ENCODE results near the gene SFTPA2. TPM values are rescaled to one million over a fixed set of nuclear protein-coding genes. Genes with fewer than 3 reads are reported as not detected.
A peak's percentile ranks its signal among the peaks of the same experiment; 100 is the strongest.
"Not testable (repeated sequence)": the region's sequence is repeated elsewhere in the genome, so short reads cannot be mapped to it uniquely, and the experiment has no call there.

The SFTPA2 gene
- total RNA-seq, 1 donor: not detected

DNA sequence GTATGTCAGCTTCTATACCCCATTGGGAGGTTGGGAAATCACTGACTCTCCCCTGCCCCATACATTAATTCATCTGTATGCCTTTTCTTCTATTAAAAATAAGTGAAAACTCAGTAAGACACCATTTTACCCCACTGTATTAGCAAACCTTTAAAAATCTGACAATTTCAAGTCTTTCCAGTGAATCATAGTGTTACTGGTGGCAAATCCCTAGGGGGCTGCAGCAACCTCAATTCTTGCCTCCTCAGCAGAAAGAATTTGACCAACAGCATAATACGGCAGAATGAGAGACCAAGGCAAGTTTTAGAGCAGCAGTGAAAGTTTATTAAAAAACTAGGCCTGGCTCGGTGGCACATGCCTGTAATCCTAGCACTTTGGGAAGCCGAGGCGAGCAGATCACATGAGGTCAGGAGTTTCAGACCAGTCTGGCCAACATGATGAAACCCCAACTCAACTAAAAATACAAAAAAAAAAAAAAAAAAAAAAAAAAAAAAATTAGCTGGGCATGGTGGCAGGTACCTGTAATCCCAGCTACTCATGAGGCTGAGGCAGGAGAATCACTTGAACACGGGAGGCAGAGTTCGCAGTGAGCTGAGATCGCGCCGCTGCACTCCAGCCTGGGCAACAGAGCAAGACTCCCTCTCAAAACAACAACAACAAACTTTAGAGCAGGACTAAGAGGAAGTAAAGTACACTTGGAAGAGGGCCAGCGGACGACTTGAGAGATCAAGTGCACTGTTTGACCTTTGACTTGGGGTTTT, 26.9 kb downstream of the SFTPA2 start:
- H3K4me3 ChIP-seq (ENCODE audit: low read depth, low read length); DNase-seq (ENCODE audit: low read depth): not testable (repeated sequence)

DNA sequence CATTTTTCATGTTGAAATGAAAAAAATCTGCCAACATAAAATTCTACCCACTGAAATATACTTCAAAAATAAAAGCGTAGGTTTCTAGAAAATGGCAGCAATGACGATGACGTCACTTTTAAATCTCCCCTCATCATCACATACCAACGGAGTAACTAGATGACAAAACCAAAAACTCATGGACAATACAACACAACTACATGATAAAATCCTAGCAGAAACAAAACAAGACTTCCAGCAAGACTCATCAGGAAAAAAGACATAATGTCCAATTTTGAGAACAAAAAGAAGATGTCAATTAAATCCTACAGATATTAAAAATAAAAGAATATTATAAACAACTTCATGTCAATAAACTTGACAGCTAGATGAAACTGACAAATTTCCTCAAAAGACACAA, 31.9 kb downstream of the SFTPA2 start:
- H3K4me3 ChIP-seq (ENCODE audit: low read depth, low read length); DNase-seq (ENCODE audit: low read depth): not testable (repeated sequence)

DNA sequence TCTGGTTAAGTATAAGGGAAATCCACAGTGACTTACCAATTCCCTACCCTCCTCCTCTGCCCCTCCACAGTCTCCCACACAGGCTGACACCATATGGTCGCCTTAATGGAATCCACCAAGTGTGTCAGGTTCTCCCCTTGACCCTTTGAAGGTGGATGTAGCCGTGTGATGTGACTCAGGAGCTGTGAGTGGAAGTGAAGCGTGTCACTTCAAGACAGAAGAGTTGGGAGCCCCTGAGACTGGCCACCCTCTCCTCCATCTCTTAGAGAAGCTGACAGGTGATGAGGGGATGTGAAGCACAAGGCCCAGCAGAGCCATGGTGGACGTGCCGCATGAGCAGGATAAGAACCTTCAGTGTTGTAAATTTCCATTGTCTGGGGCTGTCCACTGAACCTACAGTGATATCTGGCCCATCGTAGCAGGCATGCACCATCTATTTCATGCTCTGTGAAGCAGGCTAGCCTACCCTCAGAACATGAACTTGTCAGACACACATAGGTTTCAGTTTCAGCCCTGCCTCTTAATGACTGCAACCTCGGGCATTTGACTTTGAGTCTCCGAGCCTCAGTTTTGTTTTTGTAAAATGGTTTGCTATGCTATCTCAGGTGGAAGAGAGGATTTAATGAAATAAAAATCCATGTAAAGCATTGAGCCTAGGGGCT, 35.0 kb downstream of the SFTPA2 start:
- DNase-seq (ENCODE audit: low read depth); H3K4me3 ChIP-seq (ENCODE audit: low read depth, low read length): not testable (repeated sequence)

DNA sequence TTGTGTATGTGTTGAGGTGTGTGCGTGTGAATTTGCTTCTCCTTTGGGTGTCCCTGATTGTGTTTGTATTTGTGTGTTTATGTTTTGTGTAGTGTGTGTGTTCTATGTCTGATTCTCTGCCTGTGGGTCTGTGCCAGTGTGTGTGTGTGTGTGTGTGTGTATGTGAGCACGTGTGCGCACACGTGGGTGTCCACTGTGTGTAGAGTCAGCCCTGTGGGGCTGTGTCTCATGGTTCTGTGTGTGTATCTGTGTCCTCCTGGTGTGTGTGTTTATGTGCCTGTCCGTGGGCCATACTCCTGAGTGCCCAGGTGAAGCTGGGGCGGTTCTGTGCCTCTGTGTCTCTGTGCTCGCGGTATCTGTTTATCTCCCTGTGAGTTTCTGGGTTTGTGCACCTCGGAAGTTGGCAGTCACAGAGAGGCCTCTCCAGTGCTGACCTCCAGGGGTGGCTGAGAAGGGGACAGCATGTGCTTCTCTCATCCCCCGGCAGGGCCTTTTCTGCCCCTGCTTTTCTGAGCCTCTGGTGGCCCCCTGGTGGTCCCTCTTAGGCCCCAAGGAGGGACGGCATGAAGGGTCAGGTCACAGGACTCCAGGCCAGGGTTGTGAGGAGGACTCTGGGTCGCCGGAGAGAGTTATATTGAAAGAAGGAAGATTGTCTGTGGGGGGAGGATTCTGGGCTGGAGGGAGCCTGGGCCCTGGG, 36.9 kb downstream of the SFTPA2 start:
- not testable (repeated sequence) for H3K4me3 ChIP-seq (ENCODE audit: low read depth, low read length); DNase-seq (ENCODE audit: low read depth)

DNA sequence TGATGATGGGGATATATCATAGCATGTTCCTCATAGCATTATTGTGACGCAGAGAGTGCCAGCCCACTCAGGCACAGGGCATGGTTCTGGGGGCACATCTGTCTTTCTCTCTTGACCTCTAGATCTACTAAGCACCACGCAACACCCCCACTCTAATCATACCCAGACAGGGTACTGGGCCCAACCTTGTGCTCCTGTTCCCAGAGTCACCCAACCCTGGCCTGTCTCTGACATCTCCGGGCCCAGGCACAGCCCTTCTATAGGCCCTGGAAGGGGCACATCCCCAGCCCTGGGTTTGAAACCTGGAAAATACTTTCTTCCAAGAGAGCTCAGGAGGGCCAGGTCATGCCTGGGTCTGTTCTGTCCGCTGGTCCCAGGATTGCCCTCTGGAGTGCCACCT, 37.7 kb downstream of the SFTPA2 start:
- not testable (repeated sequence) for DNase-seq (ENCODE audit: low read depth); H3K4me3 ChIP-seq (ENCODE audit: low read depth, low read length)

DNA sequence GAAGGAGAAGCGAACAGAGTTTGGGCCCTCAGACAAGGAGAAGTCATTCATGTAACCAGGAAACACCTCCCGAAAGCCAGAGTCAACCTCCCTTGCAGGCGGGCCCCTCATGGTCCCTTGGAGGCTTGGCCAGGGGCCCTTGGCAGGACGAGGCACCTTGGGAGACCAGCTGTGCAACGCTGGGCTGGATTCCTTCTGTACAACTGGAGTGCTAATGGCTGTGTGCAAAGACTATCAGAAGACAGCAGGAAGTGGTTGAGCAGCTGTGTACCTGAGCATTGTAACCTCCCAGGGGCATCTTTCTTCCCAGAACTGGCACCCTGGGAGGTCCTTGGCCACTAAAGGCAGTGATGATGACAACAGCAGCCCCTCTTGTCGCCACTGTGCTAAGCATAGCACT, 38.5 kb downstream of the SFTPA2 start:
- DNase-seq (ENCODE audit: low read depth); H3K4me3 ChIP-seq (ENCODE audit: low read depth, low read length): not testable (repeated sequence)

DNA sequence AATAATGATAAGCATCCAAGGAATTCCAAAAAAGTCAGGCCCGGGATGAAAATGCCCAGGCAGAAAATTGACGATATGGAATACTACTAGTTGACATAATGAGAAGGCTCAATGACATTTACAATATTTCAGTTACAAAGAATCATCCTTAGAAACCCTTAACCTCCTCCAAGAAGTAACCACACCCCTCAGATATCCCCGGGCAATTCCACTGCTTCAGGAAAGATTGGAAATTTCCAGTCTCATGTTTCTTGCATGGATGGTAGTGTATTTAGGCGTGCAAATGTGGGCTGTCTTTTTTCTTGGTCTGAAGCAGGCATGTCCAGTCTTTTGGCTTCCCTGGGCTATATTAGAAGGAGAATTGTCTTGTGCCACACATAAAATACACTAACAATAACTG, 42.6 kb downstream of the SFTPA2 start:
- not testable (repeated sequence) for H3K4me3 ChIP-seq (ENCODE audit: low read depth, low read length); DNase-seq (ENCODE audit: low read depth)

DNA sequence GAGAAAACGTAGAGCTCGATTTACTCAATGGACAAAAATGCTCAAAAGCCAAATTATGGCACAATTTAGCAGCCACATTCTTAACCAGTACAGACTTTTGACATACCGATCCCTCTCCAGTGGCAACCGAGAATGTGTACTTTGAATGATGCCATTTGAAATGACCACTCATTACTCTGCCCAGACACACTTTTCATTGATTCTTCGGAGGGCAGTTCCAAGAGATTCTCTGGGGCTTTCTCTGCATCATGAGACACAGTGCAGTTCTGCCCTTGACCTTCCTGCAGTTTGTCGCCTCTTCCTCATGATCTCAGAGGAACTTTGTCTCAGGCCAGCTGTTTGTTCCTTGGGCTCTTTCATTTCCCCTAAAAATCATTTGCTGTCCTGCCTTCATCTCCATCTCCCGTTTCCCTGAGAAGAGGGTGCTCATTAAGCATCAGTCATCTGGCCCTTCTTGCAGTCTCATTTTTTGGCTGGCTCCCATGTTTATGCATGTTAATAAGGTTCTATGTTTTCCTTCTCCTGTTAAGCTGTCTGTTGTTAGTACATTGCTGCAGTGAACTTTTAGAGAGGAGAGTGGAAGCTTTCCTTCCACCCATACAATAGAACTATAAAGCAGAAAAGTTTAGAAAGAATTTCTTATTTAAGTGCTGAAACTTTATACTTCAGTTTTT, 43.5 kb downstream of the SFTPA2 start:
- not testable (repeated sequence) for H3K4me3 ChIP-seq (ENCODE audit: low read depth, low read length)
- peak; percentile 26 for DNase-seq (ENCODE audit: low read depth)

DNA sequence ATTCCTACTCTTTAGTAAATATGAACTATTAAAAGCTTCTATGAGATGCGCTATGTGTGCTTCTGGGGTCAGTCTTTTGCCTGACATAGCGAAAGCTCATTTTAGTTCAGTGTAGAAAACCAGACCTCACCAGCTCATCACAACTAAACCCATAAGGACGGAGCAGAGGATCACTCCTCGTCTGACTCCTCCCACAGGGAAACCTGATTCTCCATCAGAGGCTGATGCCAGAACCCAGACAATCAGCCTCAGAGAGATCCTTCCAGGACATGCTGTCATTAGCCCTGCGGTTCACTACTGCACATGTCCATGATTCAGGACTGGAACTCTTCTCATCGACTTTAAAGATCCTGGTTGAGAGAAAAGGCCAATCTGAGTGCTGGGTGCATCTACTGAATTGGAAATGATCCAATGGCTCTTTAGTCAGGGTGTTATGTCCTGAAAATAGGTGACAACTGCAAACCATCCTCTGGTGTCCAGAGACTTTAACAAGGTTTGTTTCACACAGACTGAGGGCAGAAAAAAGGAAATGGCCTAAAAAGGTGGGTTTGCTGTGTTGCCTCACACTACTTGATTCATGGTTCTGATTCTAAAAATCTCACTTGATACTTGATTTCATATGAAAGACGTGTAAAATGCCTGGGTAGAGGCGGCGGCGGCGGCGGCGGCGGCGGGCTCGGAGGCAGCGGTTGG, 48.2 kb downstream of the SFTPA2 start, which contains the start of gene EIF5AL1:
TSS of gene EIF5AL1 (plus strand) at position 643 of the 693 bp plus-strand sequence. CDS start 117 bp downstream, outside the sequence.
- DNase-seq (ENCODE audit: low read depth): not testable (repeated sequence)

DNA sequence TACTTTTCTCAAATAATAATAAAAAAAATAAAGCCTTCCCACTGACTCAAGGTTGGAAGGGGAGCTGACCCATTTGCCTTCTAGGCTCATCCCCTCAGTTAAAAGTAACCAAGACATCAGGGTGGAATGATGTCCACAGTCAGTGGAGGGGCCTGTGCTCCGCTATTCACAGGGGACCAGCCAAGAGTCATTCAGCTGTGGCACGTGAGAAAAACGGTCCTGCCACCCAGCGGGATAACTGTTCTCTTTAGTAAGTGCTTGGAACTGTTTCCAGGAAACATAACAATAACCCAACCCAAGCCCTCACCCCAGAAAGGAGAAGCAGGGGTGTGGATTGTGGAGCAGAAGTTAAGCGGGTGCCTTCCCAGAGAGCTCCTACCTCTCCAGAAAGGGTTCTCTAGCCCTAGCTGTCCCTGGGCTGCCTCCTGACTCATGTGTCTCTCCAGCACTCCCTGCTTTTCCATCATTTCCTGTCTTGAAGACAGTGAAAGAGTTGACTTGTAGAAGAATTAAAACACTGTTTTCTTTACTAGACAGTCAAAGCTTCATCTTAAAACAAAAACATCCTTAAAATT, 50.2 kb downstream of the SFTPA2 start:
- H3K4me3 ChIP-seq (ENCODE audit: low read depth, low read length); DNase-seq (ENCODE audit: low read depth): not testable (repeated sequence)

More for the DNA sequence above, 48.2 kb downstream of the SFTPA2 start, which contains the start of gene EIF5AL1:
- H3K4me3 ChIP-seq (ENCODE audit: low read depth, low read length): not testable (repeated sequence)

DNA sequence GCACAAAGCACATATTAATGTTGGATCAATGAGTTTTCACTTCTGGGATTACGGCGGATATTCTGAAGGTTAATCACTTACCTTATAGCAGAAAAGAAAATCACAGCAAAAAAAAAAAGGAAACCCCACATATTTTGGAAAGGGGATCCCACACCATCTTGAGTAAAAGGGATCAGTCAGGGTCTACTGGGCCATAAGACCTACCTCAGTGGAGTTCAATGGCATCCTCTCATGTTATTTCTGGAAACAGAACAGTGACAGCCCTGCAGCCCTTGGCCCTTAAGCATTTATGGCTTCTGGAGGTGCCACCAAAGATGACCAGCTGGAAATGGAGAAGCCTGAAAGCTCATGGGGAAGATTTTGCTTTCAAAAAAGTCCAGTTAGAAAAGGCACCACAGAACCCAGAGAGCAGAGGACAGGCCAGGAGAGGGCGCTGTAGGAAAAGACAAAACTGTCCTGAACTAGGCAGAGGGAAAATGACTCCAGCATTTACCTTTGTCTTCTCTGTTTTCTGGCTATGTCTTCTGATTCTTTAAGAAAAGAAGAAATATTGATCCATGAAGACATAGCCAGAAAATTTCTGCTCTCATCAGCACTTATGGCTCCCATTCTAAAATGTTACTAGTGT, 50.8 kb downstream of the SFTPA2 start:
- DNase-seq (ENCODE audit: low read depth); H3K4me3 ChIP-seq (ENCODE audit: low read depth, low read length): not testable (repeated sequence)

DNA sequence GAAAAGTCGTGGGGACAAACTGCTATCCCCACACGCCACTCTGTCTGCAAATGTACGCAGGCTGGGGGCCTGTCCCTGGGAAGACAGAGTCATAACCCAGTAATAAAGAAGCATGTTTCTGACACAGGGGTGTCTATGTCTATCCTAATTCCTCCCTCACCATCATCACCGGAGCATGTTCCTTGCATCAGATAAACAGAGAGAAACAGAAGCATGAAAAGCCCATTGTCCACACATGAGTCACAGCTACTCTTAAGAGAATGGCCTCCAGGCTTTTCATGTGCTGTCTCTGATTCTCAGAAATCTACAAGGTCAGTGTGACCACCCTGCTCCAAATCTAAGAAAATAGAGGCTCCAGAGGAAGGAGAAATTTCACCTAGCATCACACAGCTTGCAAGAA, 52.0 kb downstream of the SFTPA2 start:
- not testable (repeated sequence) for DNase-seq (ENCODE audit: low read depth); H3K4me3 ChIP-seq (ENCODE audit: low read depth, low read length)
